RWPE2 (cell line): Measurements from ENCODE around the gene CLDN9.

ENCODE experiments used
- ATAC-seq: fragments of 200-7000 bp; cut with Tn5 transposase; 3 replicates; pipeline ENCODE4 v1.9.1; 2021; ENCODE audit warnings: low read depth
- DNase-seq: peaks from one replicate; pipeline ENCODE4 v3.0.0-alpha.2; 2020; ENCODE audit warnings: low spot score
- H3K27ac ChIP-seq: fragments of 450-650 bp; 2 replicates; pipeline ENCODE4 v1.5.1; 2017; ENCODE audit warnings: mild to moderate bottlenecking; ENCODE audit not compliant: poor library complexity, severe bottlenecking
- H3K27me3 ChIP-seq: fragments of 250-450 bp; sonication (Bioruptor Pico); 2 replicates; pipeline ENCODE4 v1.5.1; 2021; ENCODE audit warnings: mild to moderate bottlenecking, moderate library complexity; ENCODE audit not compliant: insufficient read depth, poor library complexity, severe bottlenecking
- H3K36me3 ChIP-seq: fragments of 250-450 bp; sonication (Bioruptor Pico); 2 replicates; pipeline ENCODE4 v1.5.1; 2020; ENCODE audit warnings: low read depth, mild to moderate bottlenecking, moderate library complexity
- H3K4me1 ChIP-seq: fragments of 250-450 bp; sonication (Bioruptor Pico); 2 replicates; pipeline ENCODE4 v1.5.1; 2021; ENCODE audit warnings: mild to moderate bottlenecking, moderate library complexity; ENCODE audit not compliant: insufficient read depth, poor library complexity, severe bottlenecking
- H3K4me3 ChIP-seq: fragments of 250-450 bp; sonication (Bioruptor Pico); 2 replicates; pipeline ENCODE4 v1.5.1; 2021; ENCODE audit warnings: mild to moderate bottlenecking, moderate library complexity; ENCODE audit not compliant: severe bottlenecking
- H3K9me3 ChIP-seq: fragments of 250-450 bp; sonication (Bioruptor Pico); 2 replicates; pipeline ENCODE4 v1.5.1; 2021; ENCODE audit warnings: mild to moderate bottlenecking, moderate library complexity; ENCODE audit not compliant: severe bottlenecking
- TF ChIP-seq, protein P1 (sequence below): fragments of 450-650 bp; IDR thresholded peaks from one replicate; pipeline ENCODE4 v1.5.1; 2017; ENCODE audit warnings: mild to moderate bottlenecking, moderate library complexity; ENCODE audit not compliant: poor library complexity, severe bottlenecking

Gene CLDN9

DNA sequence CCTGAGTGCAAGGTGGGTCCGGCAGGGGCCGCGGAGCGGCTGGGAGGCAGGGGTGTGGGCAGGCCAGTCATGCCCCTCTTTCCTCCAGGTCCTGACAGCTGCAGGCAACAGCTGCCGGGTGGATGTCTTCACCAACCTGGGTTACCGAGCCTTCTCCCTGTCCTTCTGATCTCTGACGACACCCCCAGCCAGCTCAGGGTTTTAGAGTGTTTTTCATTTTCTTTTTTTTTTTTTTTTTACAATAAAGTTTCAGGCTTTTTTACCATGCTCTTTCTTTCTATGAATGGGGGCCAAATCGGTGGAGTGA lies 14.7 kb downstream of the CLDN9 start:
- H3K27ac ChIP-seq = no peak overlapping the region
- H3K4me3 ChIP-seq = no peak overlapping the region
- peaks cover 25% of the 10 kb centered on the region for H3K36me3 ChIP-seq
- DNase-seq = no peak
- no peaks in the 10 kb centered on the region for H3K9me3 ChIP-seq
- H3K4me1 ChIP-seq = peaks cover 9% of the 10 kb centered on the region
- ATAC-seq = no peak
- H3K27me3 ChIP-seq = peaks cover 24% of the 10 kb centered on the region
- TF ChIP-seq, protein P1, sequence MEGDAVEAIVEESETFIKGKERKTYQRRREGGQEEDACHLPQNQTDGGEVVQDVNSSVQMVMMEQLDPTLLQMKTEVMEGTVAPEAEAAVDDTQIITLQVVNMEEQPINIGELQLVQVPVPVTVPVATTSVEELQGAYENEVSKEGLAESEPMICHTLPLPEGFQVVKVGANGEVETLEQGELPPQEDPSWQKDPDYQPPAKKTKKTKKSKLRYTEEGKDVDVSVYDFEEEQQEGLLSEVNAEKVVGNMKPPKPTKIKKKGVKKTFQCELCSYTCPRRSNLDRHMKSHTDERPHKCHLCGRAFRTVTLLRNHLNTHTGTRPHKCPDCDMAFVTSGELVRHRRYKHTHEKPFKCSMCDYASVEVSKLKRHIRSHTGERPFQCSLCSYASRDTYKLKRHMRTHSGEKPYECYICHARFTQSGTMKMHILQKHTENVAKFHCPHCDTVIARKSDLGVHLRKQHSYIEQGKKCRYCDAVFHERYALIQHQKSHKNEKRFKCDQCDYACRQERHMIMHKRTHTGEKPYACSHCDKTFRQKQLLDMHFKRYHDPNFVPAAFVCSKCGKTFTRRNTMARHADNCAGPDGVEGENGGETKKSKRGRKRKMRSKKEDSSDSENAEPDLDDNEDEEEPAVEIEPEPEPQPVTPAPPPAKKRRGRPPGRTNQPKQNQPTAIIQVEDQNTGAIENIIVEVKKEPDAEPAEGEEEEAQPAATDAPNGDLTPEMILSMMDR = no peak

- TF ChIP-seq, protein P1 = peak; percentile 95
- H3K27me3 ChIP-seq = peaks cover 24% of the 10 kb centered on the region
- no peak overlapping the region for H3K4me3 ChIP-seq
- H3K9me3 ChIP-seq = no peaks in the 10 kb centered on the region
- DNase-seq = no peak
- H3K36me3 ChIP-seq = peaks cover 18% of the 10 kb centered on the region
- no peak overlapping the region for H3K27ac ChIP-seq
- ATAC-seq = peak; percentile 31
- peaks cover 3% of the 10 kb centered on the region for H3K4me1 ChIP-seq
These were observed 15.4 kb downstream of the CLDN9 start for GRCh38 chr16:3027983-3028715.

- Histone ChIP-seq H3K4me3 (no peak overlapping the region), H3K9me3 (no peaks in the 10 kb centered on the region), H3K27me3 (peaks cover 25% of the 10 kb centered on the region), H3K36me3 (peaks cover 17% of the 10 kb centered on the region), H3K4me1 (peaks cover 3% of the 10 kb centered on the region), H3K27ac (no peak overlapping the region)
- ATAC-seq (no peak), DNase-seq (no peak)
- TF ChIP-seq, protein P1 = no peak
These were observed 16.1 kb downstream of the CLDN9 start for GRCh38 chr16:3028716-3029319.

DNA sequence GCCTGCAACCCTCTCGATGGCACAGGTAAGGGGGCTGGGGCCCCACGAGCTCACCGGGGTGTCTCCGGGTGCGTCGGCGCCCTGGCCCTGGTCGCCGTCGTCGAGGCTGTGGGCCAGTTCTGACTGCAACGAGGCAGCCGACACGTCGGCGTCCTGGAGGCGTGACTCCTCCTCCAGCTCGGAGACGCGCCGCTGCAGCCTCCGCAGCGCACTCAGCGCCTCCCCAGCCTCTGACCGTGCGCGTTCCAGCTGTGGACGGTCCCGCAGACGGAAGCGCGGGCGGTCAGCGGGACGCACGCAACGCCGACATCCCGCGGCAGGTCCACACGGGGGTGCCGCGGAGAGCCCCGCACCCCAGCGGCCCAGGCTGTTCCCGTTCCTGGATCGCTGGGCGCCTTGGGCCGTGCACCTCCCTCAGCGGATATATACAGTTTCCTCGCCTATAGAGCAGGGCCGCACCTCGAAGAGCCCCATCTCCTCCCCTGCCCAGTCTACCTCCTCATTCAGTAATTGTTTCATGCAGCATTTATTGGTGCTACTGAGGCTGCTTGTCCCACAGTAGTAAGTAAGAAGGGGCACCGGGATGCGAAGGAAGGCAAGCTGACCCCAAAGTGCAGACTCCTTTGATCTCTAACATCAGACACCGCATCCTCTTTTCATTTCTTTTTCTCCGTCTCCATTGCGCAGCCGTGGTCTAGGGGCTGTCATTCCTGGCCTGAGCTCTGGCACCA lies 16.9 kb downstream of the CLDN9 start:
- ATAC-seq = no peak
- peaks cover 28% of the 10 kb centered on the region for H3K27me3 ChIP-seq
- H3K36me3 ChIP-seq = peaks cover 17% of the 10 kb centered on the region
- H3K27ac ChIP-seq = no peak overlapping the region
- TF ChIP-seq, protein P1 = no peak
- DNase-seq = no peak
- no peaks in the 10 kb centered on the region for H3K9me3 ChIP-seq
- H3K4me3 ChIP-seq = no peak overlapping the region
- peaks cover 3% of the 10 kb centered on the region for H3K4me1 ChIP-seq
